GM19351 (cell line): ENCODE measurements around the gene LDLRAD2.
"Not testable (repeated sequence)": the region's sequence is repeated elsewhere in the genome, so short reads cannot be mapped to it uniquely, and the experiment has no call there.

Experiments
- ATAC-seq: cut with Tn5 transposase; IDR thresholded peaks from one replicate; pipeline ENCODE4 v1.9.1; 2021; ENCODE audit warnings: mild to moderate bottlenecking, moderate library complexity; ENCODE audit not compliant: unreplicated experiment

LDLRAD2 gene

GRCh38 chr1:21823206-21823979 is 11.3 kb downstream of the LDLRAD2 start:
- no peak for ATAC-seq

GRCh38 chr1:21823980-21824702 is 12.1 kb downstream of the LDLRAD2 start:
- ATAC-seq = no peak

- no peak for ATAC-seq
Observed at GRCh38 chr1:21824926-21825325, 12.9 kb downstream of the LDLRAD2 start.

GRCh38 chr1:21825393-21825792 is 13.3 kb downstream of the LDLRAD2 start:
- ATAC-seq = no peak

- ATAC-seq = not testable (repeated sequence)
Observed at GRCh38 chr1:21826694-21827093, 14.6 kb downstream of the LDLRAD2 start.

- no peak for ATAC-seq
Observed at GRCh38 chr1:21827141-21827679, 15.1 kb downstream of the LDLRAD2 start.

GRCh38 chr1:21828075-21828474 is 16.0 kb downstream of the LDLRAD2 start:
- no peak for ATAC-seq

- ATAC-seq = no peak
Observed at GRCh38 chr1:21828506-21829210, 16.6 kb downstream of the LDLRAD2 start.

GRCh38 chr1:21829294-21829693 is 17.2 kb downstream of the LDLRAD2 start:
- no peak for ATAC-seq

- ATAC-seq = no peak
Observed at GRCh38 chr1:21830792-21831453, 18.9 kb downstream of the LDLRAD2 start.

GRCh38 chr1:21831454-21831970 is 19.4 kb downstream of the LDLRAD2 start:
- ATAC-seq = no peak

- ATAC-seq = no peak
Observed at GRCh38 chr1:21833392-21833976, 21.4 kb downstream of the LDLRAD2 start.

- ATAC-seq = no peak
Observed at GRCh38 chr1:21834094-21834493, 22.0 kb downstream of the LDLRAD2 start.

GRCh38 chr1:21834666-21835065 is 22.6 kb downstream of the LDLRAD2 start:
- no peak for ATAC-seq

- ATAC-seq = no peak
Observed at GRCh38 chr1:21836010-21836409, 23.9 kb downstream of the LDLRAD2 start.

- no peak for ATAC-seq
Observed at GRCh38 chr1:21836729-21837128, 24.7 kb downstream of the LDLRAD2 start.

- no peak for ATAC-seq
Observed at GRCh38 chr1:21837476-21837875, 25.4 kb downstream of the LDLRAD2 start.

GRCh38 chr1:21838359-21839157 is 26.5 kb downstream of the LDLRAD2 start:
- no peak for ATAC-seq

GRCh38 chr1:21839337-21840037 is 27.4 kb downstream of the LDLRAD2 start:
- no peak for ATAC-seq
